NCI-H2107 treated with DMSO at 0.1 percent for 48 hours (cell line): ENCODE measurements around the gene TBX5.
"Not testable (repeated sequence)": the region's sequence is repeated elsewhere in the genome, so short reads cannot be mapped to it uniquely, and the experiment has no call there.

ENCODE experiments used
- DNase-seq: peaks from one replicate; lab custom pipeline; 2025; ENCODE audit not compliant: unreplicated experiment; lab: John Stamatoyannopoulos, UW

Gene TBX5

DNA sequence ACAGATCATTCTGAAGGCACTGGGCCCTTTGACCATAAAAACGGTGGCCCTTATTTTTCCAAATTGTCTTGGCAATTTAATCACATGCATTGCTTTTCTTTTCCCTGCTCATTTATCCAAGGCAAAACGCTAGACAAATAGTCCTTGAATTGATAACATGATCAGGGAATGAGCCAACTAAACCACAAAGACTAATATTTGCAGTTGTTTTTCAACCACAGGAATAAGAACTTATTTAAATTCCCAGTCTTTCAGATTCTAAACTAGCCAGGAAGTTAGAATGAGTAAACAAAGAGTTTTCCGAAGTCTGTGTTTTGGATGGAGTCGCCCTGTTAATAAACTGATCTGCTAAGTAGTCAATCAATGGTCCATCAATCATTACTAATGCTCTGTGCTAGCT, 14.9 kb downstream of the TBX5 start:
- no peak for DNase-seq

DNA sequence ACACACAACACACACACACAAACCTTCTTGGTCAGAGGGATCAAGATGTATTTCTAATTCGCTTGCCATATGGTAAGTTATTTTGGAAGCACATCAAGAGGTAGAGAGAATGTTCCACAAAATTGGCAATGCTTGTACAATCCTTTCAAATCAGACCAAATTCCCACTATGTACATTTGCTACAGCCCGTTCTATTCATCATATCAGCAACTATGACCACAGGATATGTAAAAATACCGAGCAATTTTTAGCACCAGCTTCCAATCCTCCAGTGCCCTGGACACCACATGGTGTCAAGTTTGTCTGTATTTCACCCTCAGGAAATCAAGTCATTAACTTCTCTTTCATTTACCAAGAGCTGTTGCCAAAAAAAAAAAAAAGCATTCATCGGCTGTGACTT, 21.2 kb downstream of the TBX5 start:
- no peak for DNase-seq

DNA sequence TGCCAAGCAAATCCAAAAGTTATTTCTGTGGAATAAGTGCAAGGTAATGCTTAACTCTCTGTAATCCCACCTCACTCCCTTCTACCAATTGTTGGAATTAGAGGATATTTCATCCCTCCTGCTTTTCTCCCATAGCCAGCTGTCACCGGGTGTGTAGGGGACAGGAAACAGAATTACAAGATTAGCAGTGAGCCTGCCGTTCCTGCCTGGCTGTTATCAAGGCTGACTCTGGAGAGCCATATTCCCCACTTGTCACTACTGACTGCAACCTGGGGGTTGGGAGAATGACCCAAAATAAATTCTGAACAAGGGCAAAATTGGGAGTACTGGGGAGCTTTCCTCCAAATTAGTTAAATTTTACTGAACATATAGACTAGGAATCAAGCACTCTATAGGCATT, 24.8 kb downstream of the TBX5 start:
- no peak for DNase-seq

- DNase-seq, result no peak
Observed at GRCh38 chr12:114371733-114372132, 34.2 kb downstream of the TBX5 start.

- no peak for DNase-seq
Observed at GRCh38 chr12:114371250-114371649, 34.7 kb downstream of the TBX5 start.

DNA sequence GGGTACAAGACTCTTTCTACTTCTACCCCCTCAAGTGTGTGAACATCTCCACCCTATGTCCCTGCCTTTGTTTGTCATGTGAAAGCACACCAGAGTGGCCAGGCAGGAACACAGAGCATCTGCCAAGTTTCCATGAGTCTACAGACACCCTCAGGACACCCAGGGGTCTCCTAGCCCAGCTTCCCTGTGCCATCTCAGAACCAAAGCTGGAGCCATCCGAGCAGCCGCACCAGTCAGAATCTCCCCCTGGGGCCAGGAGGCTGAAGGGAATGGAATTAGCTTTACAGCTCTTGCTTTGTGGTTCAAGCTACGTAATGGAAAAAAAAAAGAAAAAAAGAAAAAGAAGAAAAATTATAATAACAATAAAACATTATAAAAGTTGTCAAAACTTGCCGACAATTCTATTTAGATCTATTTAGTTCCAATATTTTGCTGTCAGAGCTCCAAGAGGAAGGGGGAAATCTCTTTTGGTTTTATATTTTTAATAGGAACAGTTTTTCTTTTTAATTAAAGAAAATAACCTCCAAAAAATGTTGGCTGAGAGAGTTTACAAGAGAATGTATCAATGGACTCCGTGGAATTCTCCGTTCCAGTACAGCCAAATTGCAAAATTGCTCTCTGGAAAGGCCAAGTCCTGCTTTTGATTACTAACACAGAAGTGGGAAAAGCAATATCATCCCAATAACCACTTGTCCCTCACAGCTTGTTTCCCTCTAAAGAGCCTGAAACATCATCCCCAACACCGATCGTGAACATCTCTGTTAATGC, 37.1 kb downstream of the TBX5 start:
- no peak for DNase-seq

DNA sequence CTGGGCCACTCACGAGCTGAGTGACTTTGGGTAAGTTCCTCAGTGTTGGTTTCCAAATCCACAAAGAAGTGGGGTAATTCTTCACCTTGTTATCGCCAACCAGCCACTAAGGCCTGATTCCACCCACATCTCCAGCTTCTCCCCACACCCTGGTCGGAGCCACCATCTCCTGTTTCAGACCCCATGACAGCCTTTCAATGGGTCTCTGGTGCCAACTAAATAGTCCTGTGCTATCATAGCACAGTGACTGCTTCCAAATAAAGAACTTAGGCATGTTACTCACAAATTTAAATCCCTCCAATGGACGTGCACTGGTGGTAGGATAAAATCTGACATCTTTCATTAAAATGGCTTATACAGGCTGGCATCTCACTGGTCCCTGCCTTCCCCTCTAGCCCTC, 44.0 kb downstream of the TBX5 start:
- DNase-seq, result no peak

GRCh38 chr12:114361545-114361944, 44.4 kb downstream of the TBX5 start:
- no peak for DNase-seq

- no peak for DNase-seq
Observed at GRCh38 chr12:114360485-114360884, 45.5 kb downstream of the TBX5 start.

DNA sequence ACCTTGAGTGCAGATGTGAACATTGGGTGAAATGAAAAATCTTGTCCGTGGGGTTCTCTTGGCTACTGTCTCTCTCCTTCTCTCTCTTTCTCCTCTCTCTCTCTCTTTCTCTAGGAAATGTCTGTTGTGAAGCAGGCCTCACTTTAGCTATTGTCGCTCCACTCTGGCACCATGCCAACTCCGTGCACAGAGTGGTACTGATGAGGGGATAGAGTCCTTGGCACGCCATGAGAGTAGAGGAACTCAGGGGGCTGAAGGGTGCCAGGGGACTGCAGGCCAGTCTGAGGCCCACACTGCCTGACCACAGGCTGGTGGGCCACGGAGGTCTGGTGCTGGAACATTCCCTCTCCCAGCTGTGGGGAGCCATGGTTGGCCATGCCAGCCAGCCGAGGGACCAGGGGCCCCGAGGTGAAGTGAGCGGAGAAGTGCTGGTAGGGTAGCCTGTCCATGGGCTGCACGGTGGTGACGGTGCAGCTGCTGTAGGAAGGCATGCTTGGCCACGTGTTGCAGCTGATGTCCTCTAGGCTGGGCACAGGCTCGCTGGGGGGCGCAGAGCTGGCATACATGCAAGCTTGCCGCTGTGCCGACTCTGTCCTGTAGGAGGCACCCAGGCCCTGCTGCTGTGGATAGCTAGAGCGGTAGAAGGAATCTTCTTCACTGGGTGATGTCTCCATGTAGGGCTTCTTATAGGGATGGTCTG, 50.4 kb downstream of the TBX5 start:
- no peak for DNase-seq

DNA sequence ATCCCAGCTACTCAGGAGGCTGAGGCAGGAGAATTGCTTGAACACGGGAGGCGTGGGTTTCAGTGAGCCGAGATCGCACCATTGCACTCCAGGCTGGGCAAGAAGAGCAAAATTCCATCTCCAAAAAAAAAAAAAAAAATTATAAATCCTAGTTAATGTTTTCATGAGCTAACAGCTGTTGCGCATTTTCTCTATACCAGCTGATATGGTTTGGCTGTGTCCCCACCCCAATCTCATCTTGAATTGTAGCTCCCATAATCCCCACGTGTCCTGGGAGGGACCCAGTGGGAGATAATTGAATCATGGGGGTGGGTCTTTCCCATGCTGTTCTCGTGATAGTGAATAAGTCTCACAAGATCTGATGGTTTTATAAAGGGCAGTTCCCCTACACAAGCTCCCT, 56.7 kb downstream of the TBX5 start:
- not testable (repeated sequence) for DNase-seq

- no peak for DNase-seq
Observed at GRCh38 chr12:114347861-114348260, 58.1 kb downstream of the TBX5 start.

DNA sequence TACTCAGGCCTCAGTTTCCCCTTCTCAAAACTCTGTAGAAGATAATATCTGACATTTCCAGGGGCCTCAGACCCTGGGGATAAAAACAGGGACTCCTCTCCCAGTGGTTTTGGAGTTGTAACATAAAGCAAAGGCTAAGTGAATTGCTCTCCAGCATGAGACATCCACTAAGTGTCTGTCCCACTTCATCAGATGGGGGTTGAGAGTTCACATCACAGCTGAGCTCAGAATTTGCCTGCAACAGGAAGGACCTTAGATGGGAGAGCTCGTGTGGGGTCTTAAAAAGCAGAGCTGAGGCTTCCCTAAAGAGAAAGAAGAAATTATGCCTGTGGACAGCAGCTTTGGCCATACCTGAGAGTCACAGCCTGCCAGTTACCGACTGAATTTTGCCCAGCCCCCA, 61.1 kb downstream of the TBX5 start:
- no peak for DNase-seq

DNA sequence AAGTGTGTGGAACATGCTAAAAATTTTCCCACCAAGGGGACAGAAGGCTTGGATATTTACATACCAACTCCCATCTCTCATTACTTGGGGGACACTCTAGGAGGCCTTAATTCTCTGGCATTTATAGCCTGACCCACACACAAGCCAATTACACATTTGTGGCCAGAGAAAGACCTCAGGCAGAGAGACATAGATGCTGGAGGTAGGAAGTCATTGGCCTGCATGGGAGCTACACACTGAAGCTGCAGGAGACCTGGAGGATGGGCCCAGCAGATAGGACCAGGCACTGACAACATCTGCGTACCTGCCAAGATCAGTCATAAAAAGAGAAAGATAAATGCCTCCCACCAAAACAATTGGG, 61.7 kb downstream of the TBX5 start:
- DNase-seq, result no peak

DNA sequence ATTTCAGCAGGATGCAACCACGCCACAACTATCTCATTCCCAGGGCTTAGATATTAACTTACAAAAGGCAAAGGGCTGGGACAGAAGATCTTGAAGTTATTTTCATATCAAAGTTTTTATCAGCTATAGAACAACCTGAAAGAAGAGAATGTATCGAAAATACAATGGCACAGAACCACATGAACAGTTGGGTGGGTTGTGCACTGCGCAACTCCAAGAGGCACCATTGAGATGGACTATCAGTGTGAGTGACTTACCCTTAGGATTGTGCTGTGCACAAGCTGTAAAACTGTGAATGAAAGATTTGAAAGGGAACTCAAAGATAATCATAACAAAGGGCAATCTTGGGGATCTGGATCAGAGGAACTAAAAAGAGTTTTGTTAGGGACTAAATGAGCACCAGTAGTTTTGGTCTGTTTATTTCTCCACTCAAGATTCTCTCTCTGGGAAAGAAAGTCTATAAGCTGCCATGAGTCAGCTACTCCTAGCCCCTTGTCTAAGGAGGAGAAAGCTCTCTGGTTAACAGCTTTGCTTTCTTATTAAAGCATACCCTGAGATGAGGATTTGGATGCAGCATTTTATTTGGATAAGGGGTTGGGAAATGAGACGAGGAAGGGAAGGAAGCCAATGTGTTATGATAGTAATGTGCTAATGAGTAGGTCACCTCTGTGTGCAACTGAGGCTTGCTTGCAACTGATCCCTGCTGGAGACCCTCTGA, 62.2 kb downstream of the TBX5 start:
- no peak for DNase-seq

DNA sequence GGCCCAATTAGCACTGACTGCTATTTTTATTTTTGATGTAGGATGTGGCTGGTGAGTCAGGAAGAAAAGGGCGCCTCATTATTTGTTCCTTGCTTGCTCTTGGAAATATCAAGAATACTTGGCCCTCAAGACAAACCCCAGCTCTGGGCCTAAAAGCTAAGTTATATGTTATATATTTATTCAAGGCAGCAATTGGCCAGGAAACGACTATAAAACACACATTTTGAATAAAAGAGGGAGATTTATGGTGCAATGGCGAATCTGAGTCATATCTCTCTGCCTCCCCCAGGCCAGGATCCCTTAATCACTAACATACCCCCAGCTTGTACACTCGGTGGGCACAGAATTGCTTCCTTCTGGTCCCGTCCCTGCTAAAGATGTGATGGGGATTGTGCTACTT, 63.3 kb downstream of the TBX5 start:
- DNase-seq, result no peak

DNA sequence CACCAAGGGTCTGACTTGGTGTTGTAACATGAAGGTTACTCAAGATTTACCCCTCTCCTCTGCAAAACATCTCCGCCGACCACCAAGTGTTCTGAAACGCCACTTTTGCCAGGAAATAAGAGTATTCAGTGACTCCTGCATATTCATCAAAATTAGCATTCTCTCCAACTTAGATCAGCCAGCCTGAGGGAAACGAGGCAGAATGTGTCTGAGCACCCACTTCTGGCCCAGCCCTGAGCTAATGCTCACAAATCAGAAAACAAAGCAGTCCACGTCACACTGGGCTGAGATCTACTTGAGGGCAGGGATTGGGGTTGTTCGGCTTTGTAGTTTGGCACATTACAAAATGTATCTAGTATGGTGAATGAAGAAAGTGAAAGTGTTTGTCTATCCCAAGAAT, 64.3 kb downstream of the TBX5 start:
- DNase-seq, result no peak

DNA sequence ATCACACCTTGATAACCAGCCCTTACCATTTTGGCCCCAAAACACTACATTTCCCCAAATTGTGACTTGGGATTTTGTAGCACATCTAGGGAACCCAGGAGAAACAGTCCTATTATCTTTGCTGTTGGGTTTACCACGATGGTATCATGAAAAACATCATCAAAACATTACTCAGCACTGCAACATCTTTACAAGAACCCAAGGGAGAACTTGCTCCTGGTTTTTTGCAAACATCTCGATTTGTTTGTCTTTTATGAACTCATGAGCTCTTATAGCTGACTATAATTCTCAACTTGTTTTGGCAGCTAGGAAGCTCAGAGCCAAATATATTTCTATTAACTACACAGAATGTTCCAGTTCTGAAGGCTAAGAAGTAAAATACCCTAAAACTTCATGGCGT, 65.7 kb downstream of the TBX5 start:
- DNase-seq, result no peak

DNA sequence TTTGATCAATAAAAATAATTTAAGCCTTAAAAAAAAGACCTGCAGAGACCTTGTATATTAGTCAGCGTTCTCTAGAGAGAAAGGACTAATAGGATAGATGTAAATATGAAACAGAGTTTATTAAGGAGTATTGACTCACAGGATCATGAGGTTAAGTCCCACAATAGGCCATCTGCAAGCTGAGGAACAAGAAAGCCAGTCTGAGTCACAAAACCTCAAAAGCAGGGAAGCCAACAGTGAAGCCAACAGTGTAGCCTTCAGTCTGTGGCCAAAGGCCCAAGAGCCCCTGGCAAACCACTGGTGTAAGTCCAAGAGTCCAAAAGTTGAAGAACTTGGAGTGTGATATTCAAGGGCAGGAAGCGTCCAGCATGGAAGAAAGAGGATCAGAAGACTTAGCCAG, 66.3 kb downstream of the TBX5 start:
- DNase-seq, result no peak

DNA sequence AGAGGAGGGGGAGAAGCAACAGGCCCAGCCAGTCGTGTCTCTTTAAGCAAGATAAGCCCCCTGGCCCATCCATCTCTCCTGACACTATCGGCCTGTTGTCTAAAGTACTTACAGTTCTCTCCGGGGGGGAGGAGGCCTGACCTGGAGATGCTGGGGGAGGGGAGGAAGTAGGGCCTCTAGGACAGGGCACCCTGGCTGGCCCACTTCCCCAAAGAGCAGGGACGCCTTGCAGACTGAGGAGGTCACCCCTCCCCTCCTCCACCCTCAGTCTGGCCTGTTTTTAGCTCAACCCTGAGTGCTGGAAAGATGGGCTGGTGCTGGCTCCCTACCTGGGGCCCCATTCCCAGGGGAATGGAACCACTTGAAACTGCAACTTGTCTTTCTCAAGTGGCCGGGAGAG, 70.3 kb downstream of the TBX5 start:
- DNase-seq, result no peak

DNA sequence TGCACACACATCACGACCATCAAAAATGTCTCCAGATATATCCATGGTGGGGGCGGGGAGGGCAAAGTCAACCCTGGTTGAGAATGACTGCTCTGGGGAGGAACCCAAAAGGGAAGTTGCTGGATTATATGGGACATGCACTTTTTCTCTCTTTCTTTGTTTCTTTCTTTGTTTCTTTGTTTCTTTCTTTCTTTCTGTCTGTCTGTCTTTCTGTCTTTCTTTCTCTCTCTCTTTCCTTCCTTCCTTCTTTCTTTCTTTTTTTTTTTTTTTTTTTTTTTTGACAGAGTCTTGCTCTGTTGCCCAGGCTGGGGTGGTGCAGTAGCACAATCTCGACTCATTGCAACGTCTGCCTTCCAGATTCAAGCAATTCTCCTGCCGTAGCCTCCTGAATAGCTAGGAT, 71.5 kb downstream of the TBX5 start:
- DNase-seq, result no peak

DNA sequence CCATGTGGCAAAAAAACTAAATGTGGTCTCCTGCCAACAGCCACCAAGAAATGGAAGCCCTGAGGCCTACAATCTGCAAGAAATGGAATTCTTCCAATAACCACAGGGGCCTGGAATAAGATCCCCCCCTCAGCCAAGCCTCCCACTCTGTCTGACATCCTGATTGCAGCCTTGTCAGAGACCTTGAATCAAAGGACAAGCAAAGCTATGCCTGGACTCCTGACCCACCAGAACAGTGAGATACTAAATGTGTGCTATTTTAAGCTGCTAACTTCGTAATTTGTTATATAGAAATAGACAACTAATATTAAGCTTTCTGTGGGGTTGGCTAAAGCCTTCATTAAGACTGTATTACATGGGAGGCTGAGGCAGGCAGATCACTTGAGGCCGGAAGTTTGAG, 77.7 kb downstream of the TBX5 start:
- no peak for DNase-seq
